Sciatic nerve (tissue), 2 donors: ENCODE measurements around the gene CHPF. TPM values are rescaled to one million over a fixed set of nuclear protein-coding genes. Genes with fewer than 3 reads are reported as not detected.

ENCODE experiments used
- ATAC-seq: fragments of 200-7000 bp; cut with Tn5 transposase; one replicate; pipeline ENCODE4 v1.9.1; 2020; ENCODE audit warnings: mild to moderate bottlenecking, moderate library complexity
- DNase-seq: peaks from one replicate; pipeline ENCODE4 v3.0.0-alpha.2; 2020; ENCODE audit warnings: low spot score
- intact Hi-C: fragments of 100-400 bp; cut with DNase I; formaldehyde crosslinking; loops from one replicate; pipeline ENCODE4 v1.14.2; 2022
- total RNA-seq: library from RNA; stranded (reverse); fragmentation: NEBNext Ultra II Directional; extraction: Animal tissue kit (Norgen Biotek cat#: 25700); gene quantifications from one replicate; pipeline ENCODE4 v1.2.1, GENCODE V29; 2021
- donor health status: DM: no; HTN: no; CAD: no.
- donor health status: DM: no; HTN: no; CAD: no.

Gene CHPF
- total RNA-seq, 1 donor from 2014 or later = 33.4 TPM

GRCh38 chr2:219569041-219569440, 25.4 kb upstream of the CHPF start:
- DNase-seq = no peak
- intact Hi-C loops = no loop called here

GRCh38 chr2:219567791-219568361, 24.3 kb upstream of the CHPF start:
- no peak for ATAC-seq
- DNase-seq = no peak
- intact Hi-C loops = no loop called here

More at GRCh38 chr2:219569041-219569440, 25.4 kb upstream of the CHPF start:
- no peak for ATAC-seq

GRCh38 chr2:219567131-219567530, 23.5 kb upstream of the CHPF start:
- DNase-seq (no peak), ATAC-seq (no peak)
- intact Hi-C loops = no loop called here

- intact Hi-C loops = no loop called here
- ATAC-seq (no peak), DNase-seq (no peak)
Observed at GRCh38 chr2:219566640-219567039, 23.0 kb upstream of the CHPF start.

- intact Hi-C loops = no loop called here
- no peak for DNase-seq
- ATAC-seq = no peak
Observed at GRCh38 chr2:219565130-219566080, 21.8 kb upstream of the CHPF start.

- intact Hi-C loops = no loop called here
- DNase-seq (no peak), ATAC-seq (no peak)
Observed at GRCh38 chr2:219563271-219563928, 19.8 kb upstream of the CHPF start.

GRCh38 chr2:219562049-219563020, 18.7 kb upstream of the CHPF start:
- DNase-seq (no peak), ATAC-seq (no peak)
- intact Hi-C loops = no loop called here

GRCh38 chr2:219561179-219562048, 17.8 kb upstream of the CHPF start:
- intact Hi-C loops = no loop called here
- no peak for ATAC-seq
- DNase-seq = no peak

GRCh38 chr2:219560893-219561178, 17.2 kb upstream of the CHPF start:
- DNase-seq (no peak), ATAC-seq (no peak)
- intact Hi-C loops = no loop called here

GRCh38 chr2:219560037-219560892, 16.7 kb upstream of the CHPF start:
- ATAC-seq = no peak
- intact Hi-C loops = no loop called here
- DNase-seq = no peak

GRCh38 chr2:219559156-219559915, 15.7 kb upstream of the CHPF start:
- ATAC-seq (no peak), DNase-seq (no peak)
- intact Hi-C loops = no loop called here

- no peak for DNase-seq
- ATAC-seq = no peak
- intact Hi-C loops = no loop called here
Observed at GRCh38 chr2:219557791-219558785, 14.5 kb upstream of the CHPF start.

GRCh38 chr2:219557320-219557719, 13.7 kb upstream of the CHPF start:
- intact Hi-C loops = no loop called here
- DNase-seq = peak; percentile 60
- ATAC-seq = no peak

- intact Hi-C loops = no loop called here
- ATAC-seq = no peak
- DNase-seq = no peak
Observed at GRCh38 chr2:219556413-219556812, 12.8 kb upstream of the CHPF start.

- no peak for DNase-seq
- ATAC-seq = no peak
- intact Hi-C loops = no loop called here
Observed at GRCh38 chr2:219555956-219556355, 12.3 kb upstream of the CHPF start.
